Stimulated activated CD4-positive, alpha-beta T cell treated with anti-CD3 and anti-CD28 coated beads, Interleukin-4, amount 100 ng/mL, for 24 hours (primary cell): ENCODE data around the gene TTLL9.
"Not testable (repeated sequence)": the region's sequence is repeated elsewhere in the genome, so short reads cannot be mapped to it uniquely, and the experiment has no call there.

Experiments used
- DNase-seq: peaks from one replicate; pipeline ENCODE4 v3.0.0-alpha.2; 2020

The TTLL9 gene

DNA sequence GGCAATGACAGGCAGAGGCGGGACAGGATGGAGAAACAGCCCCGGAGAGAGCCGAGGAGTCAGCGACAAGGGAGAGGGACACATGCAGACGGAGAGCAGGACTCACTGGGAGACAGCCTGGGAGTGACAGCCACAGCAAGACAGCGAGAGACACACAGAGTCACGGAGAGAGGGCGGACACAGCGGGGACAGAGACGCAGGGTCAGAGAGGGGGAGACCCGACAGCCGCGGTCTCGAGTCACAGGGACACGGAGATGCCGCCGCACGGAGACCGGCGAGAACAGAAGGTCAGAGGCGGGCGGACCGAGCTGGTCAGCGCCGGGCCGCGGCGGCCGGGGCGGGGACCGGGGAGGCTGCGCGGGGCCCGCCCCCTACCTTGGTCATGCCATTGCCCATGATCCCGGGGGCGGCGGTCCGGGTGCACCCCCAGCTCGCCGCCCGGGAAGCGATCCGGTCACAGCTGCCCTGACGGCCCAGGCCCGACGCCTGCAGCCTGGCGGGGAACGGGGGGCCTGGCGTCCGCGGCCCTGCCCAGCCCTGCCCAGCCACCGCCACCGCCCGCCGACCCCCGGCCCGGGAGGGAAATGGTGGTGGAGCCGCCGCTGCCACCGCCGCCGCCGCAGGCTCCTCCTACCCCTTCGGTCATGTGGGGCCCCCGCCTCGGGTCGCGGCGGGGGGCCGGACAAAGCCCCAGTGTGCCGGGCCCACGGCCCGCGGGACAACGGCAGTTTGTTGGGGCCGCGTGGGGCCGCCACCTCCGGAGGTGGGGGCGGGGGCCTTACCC is at the start of gene TTLL9, which contains the start of gene DUSP15:
Gene TTLL9, plus strand, starts transcription at position 693 of the 784 bp plus-strand sequence. CDS start 493 bp downstream, outside the sequence.
Gene DUSP15, minus strand, starts transcription at position 586 of the 784 bp plus-strand sequence. Its CDS starts 190 bp downstream, at position 396.
- no peak for DNase-seq

GRCh38 chr20:31821427-31821826 is 49.0 kb upstream of the TTLL9 start:
- DNase-seq = no peak

DNA sequence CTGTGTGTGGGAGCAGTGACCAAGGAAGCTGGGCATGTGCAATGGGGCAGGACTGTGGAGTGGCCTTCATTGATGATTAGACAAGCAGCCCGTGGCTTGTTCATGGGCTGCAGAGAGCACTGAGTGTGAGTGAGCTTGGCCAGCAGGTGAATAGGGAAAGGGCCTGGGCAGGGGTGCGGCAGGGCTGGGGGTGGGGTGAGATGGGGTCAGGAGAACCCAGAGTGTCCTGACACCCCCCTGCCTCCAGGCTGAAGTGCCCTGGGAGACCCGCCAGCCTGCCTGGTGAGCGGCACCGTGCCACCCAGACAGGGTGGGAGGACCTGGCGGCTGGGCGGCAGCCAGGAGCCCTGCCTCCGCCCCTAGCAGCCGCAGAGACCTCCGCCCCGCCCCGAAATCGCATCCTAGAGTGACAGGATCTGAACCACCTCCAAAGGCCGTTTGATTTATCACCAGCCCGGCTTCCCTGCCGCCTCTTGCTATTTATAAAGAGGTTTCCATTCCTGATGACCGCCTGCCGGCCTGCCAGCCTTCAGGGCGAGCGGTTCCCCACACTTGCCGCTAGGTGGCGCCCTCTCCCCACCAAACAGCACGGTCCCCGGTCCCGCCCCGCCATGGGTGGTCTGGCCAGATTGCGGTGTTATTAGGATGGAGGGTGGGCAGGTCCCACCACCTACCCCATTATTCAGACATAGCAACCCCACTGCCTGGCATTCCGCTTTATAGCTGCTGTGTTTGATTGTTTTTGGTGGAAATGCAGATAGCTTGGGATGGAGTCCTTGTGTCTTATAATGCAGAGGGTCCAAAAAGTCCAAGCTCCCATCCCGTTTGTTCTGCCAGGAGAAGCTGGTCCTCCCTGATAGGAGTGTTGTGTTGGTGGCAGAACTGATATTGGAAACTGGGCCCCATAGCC is 47.8 kb upstream of the TTLL9 start:
- DNase-seq = peak; percentile 77

DNA sequence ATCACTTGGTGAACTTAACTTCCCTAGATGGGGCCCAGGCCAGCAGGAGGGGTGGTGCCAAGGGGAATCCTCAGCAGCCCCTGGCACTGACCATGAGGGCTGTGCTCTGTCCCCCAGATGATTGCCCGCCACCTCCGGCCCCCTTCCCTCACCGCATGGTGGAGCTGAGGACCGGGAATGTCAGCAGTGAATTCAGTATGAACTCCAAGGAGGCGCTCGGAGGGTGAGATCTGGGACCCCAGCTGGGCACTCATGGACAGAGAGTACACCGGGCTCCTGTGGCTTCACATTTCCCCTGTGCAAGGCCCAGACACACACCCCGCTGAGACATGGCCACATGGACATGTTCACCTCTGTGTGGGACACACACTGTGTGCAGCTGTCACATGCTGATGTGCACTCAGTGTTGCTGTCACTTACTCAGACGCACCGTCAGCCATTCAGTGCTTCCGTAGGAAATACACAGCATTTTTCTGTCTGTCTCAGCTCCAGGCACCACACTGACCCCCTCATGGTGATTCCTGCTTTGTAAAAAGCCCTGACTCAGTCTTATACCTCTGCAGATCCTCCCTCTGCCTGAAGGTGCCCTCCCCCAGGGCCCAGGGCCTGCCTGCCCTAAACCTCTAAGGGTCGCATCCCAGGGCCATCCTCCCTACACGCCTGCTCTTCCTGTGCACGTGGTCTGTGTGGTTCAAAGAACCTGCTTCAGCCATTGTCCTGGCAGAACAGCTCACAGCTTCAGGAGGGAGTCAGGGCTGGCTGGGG is 46.9 kb upstream of the TTLL9 start:
- no peak for DNase-seq

DNA sequence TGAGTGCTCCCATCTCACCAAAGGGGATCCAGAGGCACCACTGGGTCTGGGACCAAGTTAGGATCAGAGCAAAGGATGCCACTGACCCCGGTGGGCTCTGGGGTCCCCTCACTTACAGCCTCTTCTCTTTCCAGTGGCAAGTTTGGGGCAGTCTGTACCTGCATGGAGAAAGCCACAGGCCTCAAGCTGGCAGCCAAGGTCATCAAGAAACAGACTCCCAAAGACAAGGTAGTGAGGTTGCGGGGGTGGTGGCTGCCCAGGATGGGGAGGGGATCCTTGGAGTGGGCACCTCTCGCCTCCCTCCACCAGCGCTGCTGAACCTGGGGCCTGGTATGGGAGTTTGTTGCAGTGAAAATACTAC is 46.3 kb upstream of the TTLL9 start:
- no peak for DNase-seq

DNA sequence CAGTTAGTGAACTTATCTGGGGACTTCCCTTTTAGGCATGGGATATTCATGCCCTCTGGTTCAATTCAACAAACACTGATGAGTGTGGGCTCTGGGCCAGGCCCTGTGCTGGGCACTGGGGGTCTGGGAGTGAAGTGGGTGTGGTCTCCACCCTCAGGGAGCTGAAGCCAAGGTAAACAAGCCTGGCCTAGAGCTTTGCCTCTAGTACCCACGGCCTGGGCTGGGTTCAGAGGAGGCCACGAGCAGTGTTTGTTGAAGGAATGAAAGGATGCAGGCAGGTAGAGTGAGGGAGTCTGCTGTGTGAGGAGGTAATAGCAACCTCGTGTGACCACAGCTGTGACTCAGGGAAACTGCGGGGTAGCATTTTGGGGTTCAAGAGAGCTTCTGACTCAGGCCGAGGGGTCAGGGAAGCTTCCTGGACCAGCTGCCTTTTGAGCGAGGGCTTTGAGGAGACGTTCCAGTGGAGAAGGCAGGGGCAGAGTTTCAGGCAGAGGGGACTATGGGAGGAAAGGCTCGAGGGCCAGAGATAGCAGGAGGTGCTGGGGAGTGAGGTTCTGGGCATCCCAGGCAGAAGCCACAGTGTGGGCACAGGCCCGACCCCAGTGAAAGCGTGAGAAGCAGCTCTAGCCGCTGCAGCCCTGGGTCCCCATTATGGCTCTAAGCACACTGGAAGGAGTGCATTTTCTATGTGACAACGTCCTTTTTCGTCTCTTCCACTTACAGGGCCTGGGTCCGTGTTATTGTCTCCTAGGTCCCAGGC is 45.7 kb upstream of the TTLL9 start:
- DNase-seq = no peak

DNA sequence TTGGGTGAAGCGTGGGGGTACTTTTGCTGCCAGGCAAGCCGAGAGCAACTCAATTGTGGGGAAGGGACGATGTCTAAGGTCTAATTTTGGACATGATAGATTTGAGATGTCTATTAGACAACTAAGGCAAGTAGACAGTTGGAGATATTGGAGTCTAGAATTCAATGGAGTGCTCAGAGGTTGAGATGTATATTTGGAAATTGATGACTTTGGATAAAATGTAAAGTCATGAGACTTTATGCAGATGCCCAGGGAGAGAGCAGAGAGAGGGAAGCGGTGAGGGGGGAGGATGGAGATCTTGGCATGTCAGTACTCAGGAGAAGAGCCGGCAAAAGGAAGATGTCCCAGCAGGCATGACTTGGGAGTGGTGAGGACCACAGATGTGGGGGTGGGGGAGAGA is 44.4 kb upstream of the TTLL9 start:
- DNase-seq = no peak

GRCh38 chr20:31827059-31827458 is 43.4 kb upstream of the TTLL9 start:
- DNase-seq = no peak

DNA sequence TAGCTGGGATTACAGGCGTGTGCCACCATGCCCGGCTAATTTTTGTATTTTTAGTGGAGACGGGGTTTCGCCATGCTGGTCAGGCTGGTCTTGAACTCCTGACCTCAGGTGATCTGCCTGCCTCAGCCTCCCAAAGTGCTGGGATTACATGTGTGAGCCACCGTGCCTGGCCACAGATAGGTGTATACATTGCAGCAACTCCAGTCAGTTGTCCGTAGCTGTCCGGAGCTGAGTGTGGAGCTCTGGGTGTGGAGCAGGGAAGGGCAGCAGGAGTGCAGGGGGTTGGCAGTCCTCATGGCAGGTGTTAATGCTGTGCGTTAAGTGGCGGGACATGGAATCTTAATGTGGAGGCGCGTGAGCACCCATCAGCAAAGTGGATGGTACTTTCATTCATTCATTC is 42.4 kb upstream of the TTLL9 start:
- not testable (repeated sequence) for DNase-seq

DNA sequence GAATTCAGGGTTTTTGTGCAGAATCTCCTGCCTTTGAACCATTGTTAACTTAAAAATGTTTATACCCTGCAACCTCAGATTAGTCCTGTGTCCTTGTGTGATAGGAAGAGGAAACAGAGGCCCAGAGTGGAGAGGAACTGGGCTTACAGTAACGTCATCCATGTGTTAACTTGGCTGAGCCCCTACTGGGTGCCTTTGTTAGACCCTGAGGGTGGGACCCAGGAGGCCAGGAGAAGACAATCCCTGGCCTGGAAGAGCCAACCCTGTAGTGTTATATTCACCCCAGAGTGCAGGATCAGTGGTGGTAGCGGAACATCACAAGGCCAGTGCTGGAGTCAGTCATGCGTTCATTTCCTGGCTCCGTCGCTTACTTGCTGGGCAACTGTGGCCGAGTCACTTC is 40.7 kb upstream of the TTLL9 start:
- no peak for DNase-seq

DNA sequence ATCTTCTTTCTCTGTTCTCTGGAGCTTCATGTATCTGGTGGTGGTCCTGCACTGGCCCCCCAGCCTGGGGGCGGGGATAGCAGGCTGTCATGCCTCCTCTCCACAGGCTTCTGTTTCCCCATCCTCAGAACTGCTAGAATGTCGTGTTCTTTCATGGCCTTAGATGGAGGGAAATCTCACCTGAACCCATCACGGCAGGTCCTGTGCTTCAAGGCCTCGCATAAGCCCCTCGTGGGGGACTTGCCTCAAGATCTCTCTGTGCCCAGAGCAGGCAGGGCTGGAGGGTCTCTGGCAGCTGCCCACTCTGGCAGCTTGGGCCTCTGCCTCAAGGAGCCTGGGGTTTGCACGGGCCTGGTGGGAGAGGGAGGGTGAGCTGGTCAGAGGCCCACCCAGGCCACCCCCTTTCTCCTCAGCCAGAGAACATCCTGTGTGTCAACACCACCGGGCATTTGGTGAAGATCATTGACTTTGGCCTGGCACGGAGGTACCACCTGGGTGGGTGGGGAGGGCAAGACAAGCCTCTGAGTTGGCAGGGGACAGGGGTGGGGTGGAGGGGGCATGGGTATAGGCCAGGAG is 39.9 kb upstream of the TTLL9 start:
- DNase-seq = no peak

DNA sequence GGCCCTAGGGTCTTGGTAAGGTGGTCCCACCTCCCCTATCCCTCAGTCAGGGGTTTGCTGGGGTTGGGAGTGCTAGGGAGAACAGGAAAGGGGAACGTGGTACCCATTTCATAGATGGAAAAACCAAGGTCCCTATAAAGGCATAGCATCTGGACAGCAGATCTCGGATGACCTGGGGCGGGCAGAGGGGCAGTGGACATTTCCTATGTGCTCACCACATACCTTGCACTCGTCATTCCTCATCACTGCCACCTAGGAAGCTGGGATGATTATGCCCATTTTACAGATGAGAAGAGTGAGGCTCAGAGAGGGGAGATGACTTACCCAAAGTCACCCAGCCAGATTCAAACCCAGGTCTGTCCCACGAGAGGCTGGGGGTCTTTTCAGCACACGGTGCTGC is 39.2 kb upstream of the TTLL9 start:
- no peak for DNase-seq

DNA sequence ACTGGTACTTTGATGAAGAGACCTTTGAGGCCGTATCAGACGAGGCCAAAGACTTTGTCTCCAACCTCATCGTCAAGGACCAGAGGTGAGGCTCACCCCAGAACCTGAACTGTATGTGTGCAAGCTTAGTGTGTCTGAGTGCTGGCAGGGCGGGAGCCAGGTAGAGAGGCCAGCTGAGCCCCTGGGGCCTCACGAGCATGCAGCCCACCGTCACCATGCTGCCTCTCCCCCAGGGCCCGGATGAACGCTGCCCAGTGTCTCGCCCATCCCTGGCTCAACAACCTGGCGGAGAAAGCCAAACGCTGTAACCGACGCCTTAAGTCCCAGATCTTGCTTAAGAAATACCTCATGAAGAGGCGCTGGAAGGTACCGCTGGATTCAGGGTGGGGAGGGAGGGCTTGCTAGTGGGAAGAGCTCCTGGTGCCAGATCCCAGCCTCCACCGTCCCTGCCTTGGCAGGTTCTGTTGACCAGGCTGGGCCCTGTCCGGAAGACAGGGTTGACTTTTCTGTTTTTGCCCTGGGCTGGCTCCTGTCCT is 38.6 kb upstream of the TTLL9 start:
- no peak for DNase-seq

GRCh38 chr20:31833130-31833930 is 37.1 kb upstream of the TTLL9 start:
- DNase-seq = peak; percentile 63

DNA sequence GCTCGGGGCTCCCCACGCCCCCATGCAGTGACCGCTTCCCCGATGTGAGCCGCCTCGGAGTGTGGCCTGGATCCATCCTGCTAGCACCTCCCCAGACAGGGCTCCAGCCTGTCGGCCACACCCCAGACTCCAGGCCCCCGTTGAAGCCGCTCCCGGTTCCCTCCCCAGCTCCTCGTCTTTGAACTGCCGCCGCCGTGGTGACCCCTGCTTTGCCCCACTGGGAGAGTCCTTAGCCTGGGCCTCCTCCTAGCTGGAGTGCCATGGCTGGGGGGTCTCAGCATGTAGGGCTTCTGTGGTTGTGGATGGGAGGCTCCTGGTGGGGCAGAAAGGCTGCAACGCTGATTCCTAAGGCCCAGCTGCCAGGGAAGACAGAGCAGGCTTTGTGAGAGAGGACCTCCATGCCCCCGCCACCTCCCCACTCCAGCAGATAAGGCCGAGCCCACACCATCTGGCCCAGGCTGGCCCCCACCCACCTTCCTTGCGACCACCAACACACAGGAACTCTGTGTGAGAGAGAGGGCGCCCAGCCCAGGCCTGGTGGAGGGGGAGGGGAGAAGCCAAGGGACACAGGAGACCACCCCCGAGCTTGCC is 36.4 kb upstream of the TTLL9 start:
- no peak for DNase-seq

GRCh38 chr20:31835554-31835953 is 34.9 kb upstream of the TTLL9 start:
- DNase-seq = no peak

- DNase-seq = no peak
Measured at GRCh38 chr20:31835977-31836852, 34.2 kb upstream of the TTLL9 start.

- no peak for DNase-seq
Measured at GRCh38 chr20:31836853-31837608, 33.4 kb upstream of the TTLL9 start.
